ENCODE results near the gene SLC11A1.
A peak's percentile ranks its signal among the peaks of the same experiment; 100 is the strongest.

SLC11A1 gene

GRCh38 chr2:218366621-218367414 lies 15.3 kb upstream of the SLC11A1 start:
- no peak for DNase-seq (ENCODE audit: low spot score)

- peak; percentile 67 for DNase-seq (ENCODE audit: low spot score)
Observed at GRCh38 chr2:218367415-218368149, 14.5 kb upstream of the SLC11A1 start.

- no peak for DNase-seq (ENCODE audit: low spot score)
Observed at GRCh38 chr2:218368150-218368528, 13.9 kb upstream of the SLC11A1 start.

- no peak for DNase-seq (ENCODE audit: low spot score)
Observed at GRCh38 chr2:218368621-218369153, 13.4 kb upstream of the SLC11A1 start.

GRCh38 chr2:218369330-218369729 lies 12.7 kb upstream of the SLC11A1 start:
- DNase-seq (ENCODE audit: low spot score), result no peak

- DNase-seq (ENCODE audit: low spot score), result no peak
Observed at GRCh38 chr2:218370410-218371063, 11.5 kb upstream of the SLC11A1 start.

- DNase-seq (ENCODE audit: low spot score), result no peak
Observed at GRCh38 chr2:218371983-218372350, 10.1 kb upstream of the SLC11A1 start.

- DNase-seq (ENCODE audit: low spot score), result no peak
Observed at GRCh38 chr2:218374795-218375194, 7.3 kb upstream of the SLC11A1 start.

GRCh38 chr2:218375212-218375611 lies 6.9 kb upstream of the SLC11A1 start:
- no peak for DNase-seq (ENCODE audit: low spot score)

- no peak for DNase-seq (ENCODE audit: low spot score)
Observed at GRCh38 chr2:218378053-218378452, 4.0 kb upstream of the SLC11A1 start.

- DNase-seq (ENCODE audit: low spot score), result no peak
Observed at GRCh38 chr2:218382785-218383184, 712 bp downstream of the SLC11A1 start.

GRCh38 chr2:218383892-218384519 lies 1.9 kb downstream of the SLC11A1 start:
- no peak for DNase-seq (ENCODE audit: low spot score)

- DNase-seq (ENCODE audit: low spot score), result no peak
Observed at GRCh38 chr2:218384975-218385374, 2.9 kb downstream of the SLC11A1 start.

- DNase-seq (ENCODE audit: low spot score), result no peak
Observed at GRCh38 chr2:218386505-218387368, 4.7 kb downstream of the SLC11A1 start.

- no peak for DNase-seq (ENCODE audit: low spot score)
Observed at GRCh38 chr2:218387369-218388194, 5.5 kb downstream of the SLC11A1 start.

GRCh38 chr2:218389333-218390150 lies 7.5 kb downstream of the SLC11A1 start:
- DNase-seq (ENCODE audit: low spot score), result no peak

- no peak for DNase-seq (ENCODE audit: low spot score)
Observed at GRCh38 chr2:218391202-218391601, 9.1 kb downstream of the SLC11A1 start.

GRCh38 chr2:218392459-218392858 lies 10.4 kb downstream of the SLC11A1 start:
- DNase-seq (ENCODE audit: low spot score), result no peak

GRCh38 chr2:218392891-218393462 lies 10.9 kb downstream of the SLC11A1 start:
- no peak for DNase-seq (ENCODE audit: low spot score)

Measured in CD4-positive, alpha-beta T cell treated with Interleukin-6 at 100 ng/mL for 8 hours (primary cell).